Amniotic epithelial cell (primary cell): ENCODE results near the gene LEP.

ENCODE experiments used
- DNase-seq: peaks from one replicate; pipeline ENCODE4 v3.0.0-alpha.2; 2010; ENCODE audit warnings: low read depth

Gene LEP

DNA sequence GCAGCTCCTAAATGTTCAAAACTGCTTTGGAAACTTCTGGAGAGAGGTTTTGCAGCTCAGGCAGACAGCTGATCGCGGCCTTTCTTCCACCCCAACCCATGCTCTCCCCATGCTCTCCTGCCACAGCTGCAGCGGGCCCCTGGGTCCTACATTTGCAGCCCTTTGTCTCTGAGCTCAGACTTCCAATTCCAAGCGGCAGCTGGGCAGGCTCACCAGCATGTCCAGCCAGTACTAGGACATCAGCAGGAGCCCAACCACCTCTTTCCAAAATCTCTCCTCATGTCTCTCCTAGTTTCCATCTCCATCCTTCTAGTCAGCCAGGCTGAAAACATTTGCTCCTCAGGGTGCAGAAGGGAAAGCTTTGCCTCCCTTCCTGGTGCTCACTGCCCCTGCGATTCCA is 6.0 kb downstream of the LEP start:
- DNase-seq = no peak

DNA sequence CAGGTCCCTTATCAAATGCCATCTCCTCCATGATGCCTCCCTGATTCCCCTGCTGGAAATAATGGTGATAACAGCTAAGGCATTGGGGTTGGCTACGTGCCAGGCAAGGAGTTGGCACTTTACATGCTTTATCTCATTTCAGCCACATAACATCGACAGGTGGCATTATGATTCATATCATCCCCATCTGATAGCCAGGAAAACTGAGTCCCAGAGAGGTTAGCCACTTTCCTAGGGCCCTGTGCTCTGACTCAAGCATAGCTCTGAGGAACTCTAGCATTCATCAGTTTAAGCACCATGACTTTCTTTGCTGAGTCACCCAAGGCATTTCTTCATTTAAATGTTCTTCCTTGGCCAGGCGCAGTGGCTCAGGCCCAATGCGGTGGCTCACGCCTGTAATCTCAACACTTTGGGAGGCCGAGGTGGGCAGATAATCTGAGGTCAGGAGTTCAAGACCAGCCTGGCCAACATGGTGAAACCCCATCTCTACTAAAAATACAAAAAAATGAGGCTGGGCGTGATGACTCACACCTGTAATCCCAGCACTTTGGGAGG is 6.6 kb downstream of the LEP start:
- peak; percentile 75 for DNase-seq

DNA sequence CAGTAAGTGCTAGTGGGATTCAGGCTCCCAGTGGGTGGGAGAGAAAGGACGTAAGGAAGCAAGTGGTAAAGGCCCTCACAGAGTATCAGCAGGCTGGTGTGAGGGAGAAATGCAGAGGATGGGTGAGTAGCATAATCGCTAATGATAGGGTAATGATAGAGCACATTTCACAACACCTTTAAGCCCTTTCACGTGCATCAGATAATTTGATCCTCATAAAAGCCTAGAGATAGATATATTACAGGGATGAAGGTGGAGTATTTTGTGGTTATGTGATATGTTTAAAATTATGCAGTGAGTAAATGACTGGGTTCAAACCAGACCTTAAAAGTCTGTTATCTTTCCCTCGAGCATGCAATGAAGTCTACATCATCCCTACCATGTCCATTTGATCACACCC is 10.3 kb downstream of the LEP start:
- peak; percentile 24 for DNase-seq

DNA sequence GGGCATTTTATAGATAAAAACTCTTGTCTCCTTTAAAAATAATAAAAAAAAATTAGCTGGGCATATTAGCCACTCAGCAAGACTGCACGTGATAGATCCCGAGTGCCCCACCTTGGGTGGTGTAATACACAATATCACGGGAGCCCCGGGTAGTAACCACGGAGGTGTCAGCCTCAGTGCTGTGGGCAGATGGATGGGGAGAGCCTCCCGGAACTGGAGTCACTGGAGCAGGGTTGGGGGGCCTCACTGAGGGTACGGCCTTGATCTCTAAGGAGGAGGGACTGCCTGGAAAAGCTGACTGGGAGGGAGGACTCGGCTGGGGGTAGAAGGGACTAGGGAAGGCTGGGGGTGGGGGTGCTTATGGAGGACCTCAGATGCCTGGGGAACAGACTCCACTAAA is 12.6 kb downstream of the LEP start:
- no peak for DNase-seq

DNA sequence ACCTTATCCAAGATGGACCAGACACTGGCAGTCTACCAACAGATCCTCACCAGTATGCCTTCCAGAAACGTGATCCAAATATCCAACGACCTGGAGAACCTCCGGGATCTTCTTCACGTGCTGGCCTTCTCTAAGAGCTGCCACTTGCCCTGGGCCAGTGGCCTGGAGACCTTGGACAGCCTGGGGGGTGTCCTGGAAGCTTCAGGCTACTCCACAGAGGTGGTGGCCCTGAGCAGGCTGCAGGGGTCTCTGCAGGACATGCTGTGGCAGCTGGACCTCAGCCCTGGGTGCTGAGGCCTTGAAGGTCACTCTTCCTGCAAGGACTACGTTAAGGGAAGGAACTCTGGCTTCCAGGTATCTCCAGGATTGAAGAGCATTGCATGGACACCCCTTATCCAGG is 13.4 kb downstream of the LEP start:
- DNase-seq = no peak

DNA sequence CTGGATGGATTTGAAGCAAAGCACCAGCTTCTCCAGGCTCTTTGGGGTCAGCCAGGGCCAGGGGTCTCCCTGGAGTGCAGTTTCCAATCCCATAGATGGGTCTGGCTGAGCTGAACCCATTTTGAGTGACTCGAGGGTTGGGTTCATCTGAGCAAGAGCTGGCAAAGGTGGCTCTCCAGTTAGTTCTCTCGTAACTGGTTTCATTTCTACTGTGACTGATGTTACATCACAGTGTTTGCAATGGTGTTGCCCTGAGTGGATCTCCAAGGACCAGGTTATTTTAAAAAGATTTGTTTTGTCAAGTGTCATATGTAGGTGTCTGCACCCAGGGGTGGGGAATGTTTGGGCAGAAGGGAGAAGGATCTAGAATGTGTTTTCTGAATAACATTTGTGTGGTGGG is 14.2 kb downstream of the LEP start:
- DNase-seq = no peak

DNA sequence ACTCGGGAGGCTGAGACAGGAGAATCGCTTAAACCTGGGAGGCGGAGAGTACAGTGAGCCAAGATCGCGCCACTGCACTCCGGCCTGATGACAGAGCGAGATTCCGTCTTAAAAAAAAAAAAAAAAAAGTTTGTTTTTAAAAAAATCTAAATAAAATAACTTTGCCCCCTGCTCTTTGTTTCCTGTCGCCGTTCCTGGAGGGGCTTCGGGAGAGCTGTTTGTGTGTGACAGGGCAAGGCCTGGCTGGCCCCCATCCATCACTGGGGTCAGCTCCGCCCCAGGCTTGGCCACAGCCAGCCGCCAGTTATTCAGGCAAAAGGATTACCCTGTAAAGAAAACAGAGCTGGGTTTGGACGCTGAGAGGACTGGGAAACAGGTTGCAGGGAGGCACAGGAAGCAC is 16.4 kb downstream of the LEP start:
- no peak for DNase-seq

DNA sequence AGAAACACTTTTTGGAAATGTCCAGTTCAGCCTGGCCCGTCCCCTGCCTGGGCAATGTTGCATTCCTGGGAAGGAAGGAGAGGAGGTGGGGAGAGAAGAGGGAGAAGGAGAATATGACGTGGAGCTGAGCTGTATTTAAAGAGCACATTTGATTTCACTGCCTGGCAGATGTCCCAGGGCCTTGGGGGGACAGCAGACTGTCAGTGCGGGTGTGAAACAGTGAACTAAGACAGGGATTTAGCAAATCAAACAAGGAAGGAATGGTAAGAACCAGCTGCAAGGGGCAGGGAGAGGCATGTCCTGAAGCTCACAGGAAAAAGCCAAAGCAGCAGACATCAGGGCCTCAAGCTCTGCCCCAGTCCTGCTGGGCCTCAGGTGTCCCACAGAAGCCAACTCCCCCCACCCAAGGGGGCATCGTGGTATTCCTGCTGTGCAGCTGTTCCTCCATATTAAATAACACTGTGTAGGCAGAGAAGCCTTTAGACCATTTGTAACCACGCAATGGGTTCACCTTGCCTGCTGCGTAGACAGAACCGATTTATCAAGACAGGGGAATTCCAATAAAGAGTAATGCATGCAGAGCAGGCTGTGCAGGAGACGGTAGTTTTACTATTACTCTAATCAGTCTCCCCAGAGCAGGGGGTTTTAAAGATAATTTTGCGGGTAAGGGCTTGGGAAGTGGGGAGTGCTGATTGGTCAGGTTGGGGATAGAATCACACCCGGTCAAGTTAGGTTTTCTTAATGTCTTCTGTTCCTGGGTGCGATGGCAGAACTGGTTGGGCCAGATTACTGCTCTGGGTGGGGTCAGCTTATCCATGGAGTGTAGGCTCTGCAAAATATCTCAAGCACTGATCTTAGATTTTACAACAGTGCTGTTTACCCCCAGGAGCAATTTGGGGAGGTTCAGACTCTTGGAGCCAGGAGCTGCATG is 18.3 kb downstream of the LEP start:
- peak; percentile 6 for DNase-seq

DNA sequence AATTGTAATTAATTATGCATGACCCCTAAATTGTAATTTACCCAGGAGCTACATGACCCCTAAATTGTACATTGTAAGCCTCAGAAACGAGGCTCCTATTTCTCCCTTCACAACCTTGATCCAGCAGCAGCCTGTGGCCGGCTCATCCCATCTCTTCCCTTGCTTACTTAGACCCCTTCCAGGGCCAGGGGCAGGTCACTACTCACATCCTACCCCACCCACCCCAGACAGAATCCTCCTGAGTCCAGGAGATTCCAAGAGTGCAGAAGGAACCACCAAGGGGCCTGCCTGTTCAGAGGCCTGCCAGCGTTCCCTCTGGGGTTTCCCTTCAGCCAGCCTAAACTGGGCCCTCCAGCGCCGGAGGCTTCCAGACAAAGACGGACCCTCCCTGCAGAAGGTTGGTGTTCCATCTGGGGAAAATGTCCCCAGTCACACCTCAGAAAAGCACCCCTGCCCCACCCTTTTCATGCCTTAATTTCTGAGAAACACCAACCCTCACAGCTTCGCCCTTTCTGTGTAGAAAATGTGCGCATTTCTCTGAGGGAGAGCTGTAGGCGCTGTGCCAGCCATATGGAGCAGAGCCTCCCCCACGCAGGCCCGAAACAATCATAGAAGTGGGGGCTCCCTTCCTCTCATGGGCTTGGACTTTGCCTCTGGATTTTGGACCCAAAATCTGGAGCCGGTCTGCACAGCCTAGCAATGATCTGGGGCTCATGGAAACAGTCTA is 19.2 kb downstream of the LEP start:
- no peak for DNase-seq

DNA sequence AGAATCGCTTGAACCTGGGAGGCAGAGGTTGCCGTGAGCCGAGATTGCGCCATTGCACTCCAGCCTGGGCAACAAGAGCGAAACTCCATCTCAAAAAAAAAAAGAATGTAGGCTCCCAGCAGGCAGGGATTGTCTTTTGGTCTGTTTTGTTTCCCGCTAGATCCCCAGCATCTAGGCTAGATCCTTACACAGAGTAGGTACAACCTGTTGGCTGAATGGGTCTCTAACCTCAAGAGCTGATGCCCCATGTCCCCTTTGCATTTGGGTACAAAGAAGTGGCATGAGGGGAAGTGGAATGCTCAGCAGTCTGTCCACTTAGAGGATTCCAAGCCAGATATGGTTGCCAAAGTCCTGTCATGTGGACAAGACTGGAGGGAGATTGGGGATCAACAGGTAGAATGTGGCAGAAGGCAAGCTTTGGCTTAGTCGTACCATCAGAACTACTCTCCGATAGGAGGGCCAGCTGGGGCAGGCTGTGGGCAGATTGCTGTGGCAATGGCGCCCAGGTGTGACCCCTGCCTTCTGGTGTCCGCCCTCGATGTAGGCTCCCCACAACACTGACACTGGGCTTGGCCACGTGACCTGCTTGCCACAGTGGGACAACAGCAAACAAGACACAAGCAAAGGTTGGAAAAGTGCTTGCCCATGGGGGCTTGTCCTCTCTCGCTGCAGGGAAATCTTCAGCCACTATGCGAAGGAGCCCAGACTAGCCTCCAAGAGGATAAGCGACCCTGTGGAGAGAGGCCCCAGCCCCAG is 21.4 kb downstream of the LEP start:
- DNase-seq = no peak

DNA sequence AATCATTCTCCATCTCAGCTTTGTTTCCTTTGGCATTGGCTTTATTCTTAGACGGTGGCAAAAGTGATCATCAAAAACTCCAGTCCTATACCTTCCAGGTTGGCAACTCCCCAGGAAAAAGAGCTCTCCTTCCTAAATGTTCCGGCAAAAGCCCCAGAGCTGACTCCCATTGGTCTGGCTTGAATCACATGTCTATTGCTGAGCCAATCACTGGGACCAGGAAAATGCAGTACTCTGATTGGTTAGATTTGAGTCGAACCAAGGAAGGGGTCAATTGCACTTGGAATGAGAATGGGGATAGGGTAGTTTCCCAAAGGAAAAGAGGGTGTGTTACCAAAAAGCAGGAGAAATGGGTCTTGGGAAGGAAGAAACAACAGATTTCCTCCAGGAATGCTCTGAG is 22.3 kb downstream of the LEP start:
- no peak for DNase-seq

DNA sequence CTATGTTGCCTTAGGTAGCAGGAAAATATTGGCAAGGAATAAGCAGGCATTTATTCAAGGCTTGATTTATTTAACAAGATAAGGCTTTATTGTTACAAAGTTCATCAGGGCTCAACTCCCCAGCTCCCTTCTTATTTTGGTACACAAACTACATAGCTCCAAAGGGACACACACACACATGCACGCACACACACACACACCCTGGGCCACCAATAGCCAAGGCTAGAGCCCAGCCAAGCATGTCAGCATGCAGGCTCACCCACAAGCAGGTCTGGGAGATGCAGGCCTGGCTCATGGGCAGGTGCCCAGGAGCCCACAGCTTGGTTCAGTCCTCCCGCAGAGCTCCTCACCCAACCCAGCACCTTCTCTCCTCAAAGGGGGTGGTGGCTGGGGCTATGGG is 23.4 kb downstream of the LEP start:
- DNase-seq = no peak

DNA sequence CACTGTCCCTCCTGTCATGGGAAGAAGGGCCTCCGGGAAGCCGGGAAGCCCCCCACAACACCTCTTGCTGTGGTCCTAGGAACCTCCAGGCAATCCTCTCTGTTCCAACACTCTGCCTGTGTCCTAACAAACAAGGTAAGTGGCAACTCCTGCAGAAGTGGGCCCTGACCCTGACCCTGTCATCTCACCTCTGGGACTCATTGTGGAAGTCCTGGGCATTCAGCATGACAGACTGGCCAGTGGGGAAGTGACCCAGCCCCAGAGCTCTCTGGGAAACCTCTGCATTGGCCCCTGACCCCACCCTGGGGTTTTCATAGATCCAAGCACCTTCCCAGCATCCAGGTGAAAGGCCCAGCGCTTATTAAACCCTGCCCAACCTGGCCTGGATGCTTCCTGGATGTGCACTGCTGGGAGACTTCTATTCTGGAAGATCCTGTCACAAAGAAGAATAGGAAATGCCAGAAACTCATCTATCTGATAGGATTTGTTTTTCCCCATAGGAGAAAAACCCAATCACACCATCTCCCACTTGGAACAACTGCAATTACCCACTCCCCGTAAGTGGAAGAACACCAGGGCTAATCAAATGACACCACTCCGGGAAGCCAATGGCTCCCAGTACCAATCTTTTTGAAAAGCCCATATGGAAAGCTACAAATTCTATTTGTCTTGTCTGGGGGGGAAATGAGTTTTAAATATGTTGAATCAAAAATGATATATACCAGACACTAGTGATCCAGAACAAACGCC is 24.3 kb downstream of the LEP start:
- no peak for DNase-seq

DNA sequence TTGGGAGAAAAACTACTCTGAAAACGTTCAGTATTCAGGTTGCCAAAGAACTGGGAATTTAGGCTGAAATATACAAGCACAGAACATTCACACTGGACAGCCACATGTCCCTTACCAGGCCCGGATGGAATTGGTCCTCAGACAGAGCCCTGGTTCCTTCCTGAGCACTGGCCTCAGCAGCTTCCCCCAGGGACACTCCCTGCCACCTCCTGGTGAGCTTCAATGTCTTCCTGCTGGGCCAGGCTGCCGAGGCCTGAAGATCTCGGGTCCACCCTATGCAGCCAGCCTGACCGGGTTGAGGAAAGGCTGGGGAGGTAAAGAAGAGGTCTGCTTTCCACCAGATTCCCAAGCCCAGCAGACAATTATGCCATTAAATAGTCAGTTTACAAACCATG is 24.8 kb downstream of the LEP start:
- no peak for DNase-seq

DNA sequence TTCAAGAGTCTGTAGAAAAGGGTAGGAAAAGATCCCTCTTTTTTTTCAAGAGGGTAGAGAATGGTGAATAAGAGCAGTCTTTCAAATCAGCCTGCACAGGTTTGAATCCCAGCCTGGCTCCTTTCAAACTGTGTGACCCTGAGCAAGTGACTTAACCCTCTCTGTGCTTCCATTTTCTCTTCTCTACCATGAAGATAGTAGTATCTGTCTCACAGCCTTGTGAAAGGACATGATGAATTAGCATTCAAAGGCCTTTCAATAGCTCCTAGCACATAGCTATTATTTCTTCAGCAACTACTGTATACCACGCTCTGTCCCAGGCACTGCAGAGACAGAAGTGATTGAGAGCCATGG is 25.4 kb downstream of the LEP start:
- no peak for DNase-seq

DNA sequence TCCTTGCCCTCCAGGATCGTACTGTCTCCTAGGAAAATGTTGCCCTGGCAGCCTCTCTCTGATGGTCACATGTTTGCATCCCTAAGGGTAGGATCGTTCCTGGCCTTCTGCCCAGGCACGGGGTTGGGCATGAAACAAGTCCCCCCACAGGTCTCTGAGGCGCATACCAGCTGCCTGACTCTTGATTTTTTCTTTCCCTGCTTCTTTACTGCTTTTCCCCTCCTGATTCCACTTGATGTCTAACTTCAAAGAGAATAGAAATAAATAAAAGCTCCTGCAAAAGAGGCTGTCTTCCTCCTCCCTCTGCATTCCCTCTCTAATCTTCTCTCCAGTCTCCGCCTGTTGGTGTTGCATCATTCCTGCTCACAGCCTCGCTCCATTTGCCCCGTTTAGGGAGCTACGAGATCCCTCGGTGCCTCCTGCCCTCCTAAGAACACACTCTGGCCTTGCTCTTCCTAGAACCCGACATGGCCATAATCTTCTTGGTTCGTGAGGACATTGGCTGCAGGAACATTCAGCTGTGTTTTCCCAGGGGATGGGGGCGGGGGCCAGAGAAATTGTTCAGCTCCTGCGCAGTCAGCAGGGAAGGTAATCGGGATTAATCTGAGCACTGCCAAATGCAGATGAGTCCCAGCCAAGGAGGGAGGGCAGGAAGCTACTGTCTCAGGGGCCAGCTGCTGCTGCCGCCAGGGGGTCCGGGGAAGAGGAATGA is 26.0 kb downstream of the LEP start:
- peak; percentile 79 for DNase-seq

DNA sequence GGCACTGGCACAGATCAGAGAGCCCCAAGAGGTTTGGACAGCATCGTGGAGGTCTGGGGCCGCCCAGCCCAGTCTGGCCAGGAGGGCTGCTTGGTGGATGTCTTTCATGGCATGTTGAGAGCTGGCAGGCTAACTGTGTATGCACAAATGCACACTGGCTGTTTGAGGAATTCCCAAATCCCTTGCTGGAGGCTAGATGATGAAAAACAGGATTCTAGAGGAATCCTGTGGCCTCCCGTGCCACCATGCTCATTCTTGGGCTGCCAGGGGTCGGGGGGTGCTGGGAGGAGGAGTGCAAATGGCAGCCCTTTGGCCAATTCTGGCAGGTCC is 26.5 kb downstream of the LEP start:
- DNase-seq = no peak

DNA sequence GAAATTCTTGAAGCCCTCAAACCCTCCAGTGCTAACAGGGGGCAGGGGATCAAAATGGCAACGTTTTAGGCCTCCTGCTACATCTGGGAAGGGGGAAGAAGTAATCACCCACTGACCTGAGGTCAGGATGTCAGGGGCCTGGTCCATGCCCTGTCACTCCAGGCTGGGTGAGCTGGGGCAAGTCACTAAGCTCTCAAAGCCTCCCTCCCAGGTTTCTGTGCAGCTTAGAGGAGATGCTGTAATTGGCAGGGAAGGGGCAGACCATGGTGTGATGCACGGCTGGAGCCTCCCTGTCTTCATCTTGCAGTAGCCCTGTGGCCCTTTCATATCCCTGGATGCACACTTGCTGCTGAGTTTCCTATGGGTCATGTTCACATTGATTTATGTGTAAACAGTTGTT is 27.2 kb downstream of the LEP start:
- DNase-seq = no peak

DNA sequence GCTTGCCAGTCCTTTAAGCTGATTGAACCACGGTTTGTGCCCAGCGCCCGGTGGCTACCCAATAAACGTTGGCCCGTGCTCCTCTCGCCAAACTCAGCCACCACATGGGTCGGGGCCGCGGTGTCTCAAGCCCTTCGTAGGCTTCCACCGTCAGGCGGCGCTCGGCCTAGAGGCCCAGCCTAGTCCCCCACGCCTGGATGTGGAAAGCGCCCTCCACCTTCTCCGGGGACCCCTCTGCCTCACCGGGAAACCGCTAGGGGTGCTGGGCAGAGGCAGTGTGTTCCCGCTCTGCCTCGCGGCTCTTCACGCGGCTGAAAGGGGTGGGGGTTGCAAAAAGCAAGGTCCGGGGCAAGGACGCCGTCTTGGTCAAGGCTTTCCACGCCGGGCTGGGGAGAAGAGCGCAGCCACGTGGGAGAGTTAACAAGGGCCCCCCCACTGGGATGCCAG is 29.8 kb downstream of the LEP start:
- DNase-seq = no peak

DNA sequence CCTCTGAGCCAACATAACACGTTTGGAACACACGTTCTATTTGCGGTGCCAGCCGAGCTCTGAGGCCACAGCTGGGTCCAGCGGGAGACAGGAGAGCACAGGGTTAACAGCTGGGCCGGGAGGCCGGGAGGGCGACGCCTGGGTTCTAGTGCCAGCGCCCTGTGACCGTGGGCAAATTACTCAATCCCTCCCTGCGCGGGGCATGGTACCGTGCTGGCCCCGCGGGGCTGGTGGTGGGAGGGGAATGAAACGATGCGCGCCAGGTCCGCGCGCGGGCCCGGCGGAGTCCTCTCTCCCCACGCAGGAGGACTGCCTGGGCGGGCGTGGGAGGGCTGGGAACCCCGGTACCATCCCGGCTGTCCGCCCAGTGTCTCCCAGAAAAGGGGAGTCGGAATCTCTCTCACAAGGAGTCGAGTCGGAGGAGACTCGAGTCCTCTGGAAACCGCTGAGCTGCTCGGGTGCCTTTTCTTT is 30.4 kb downstream of the LEP start:
- peak; percentile 7 for DNase-seq

DNA sequence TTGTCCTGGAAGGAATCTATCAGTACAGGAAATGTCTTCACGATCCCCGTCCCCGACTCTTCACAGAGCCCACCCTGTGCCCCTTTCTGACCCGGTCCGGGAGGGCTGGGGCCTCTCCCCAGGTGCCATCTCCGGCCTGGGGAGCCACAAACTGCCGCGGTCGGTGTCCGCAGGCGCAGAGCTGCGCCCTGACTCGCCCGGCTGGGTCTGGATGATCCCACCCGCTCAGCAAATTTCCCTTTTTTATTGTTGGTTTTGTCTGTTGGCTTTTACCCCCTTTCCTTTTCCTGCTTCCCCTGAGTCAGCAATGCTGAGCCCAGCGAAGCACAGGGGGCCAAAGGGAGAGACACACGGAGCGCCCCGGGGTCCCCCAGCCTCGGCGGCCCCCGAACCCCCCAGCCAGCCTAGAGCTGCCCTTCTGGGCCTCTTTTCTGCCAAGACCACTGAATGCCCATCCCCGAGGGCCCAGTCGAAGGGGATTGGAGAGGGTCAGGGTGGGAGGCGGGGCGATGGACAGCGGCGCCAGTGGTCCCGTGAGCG is 30.9 kb downstream of the LEP start:
- DNase-seq = no peak
